GM21717 (cell line): ENCODE data around the gene AFAP1.

Source experiments
- ATAC-seq: cut with Tn5 transposase; IDR thresholded peaks from one replicate; pipeline ENCODE4 v1.9.1; 2021; ENCODE audit warnings: mild to moderate bottlenecking, moderate library complexity; ENCODE audit not compliant: unreplicated experiment

The AFAP1 gene

GRCh38 chr4:7847206-7847605 lies 92.5 kb downstream of the AFAP1 start:
- no peak for ATAC-seq

- no peak for ATAC-seq
Measured at GRCh38 chr4:7845493-7846128, 94.0 kb downstream of the AFAP1 start.

- no peak for ATAC-seq
Measured at GRCh38 chr4:7844594-7844991, 95.1 kb downstream of the AFAP1 start.

GRCh38 chr4:7843831-7844593 lies 95.6 kb downstream of the AFAP1 start:
- ATAC-seq = no peak

- ATAC-seq = no peak
Measured at GRCh38 chr4:7842384-7843279, 97.0 kb downstream of the AFAP1 start.

GRCh38 chr4:7841894-7842293 lies 97.8 kb downstream of the AFAP1 start:
- ATAC-seq = no peak

- no peak for ATAC-seq
Measured at GRCh38 chr4:7841071-7841470, 98.6 kb downstream of the AFAP1 start.

- no peak for ATAC-seq
Measured at GRCh38 chr4:7839856-7840255, 99.8 kb downstream of the AFAP1 start.

GRCh38 chr4:7838136-7838782 lies 101.4 kb downstream of the AFAP1 start:
- no peak for ATAC-seq

- ATAC-seq = no peak
Measured at GRCh38 chr4:7837597-7838135, 102.0 kb downstream of the AFAP1 start.

GRCh38 chr4:7831858-7832730 lies 107.6 kb downstream of the AFAP1 start:
- no peak for ATAC-seq

- no peak for ATAC-seq
Measured at GRCh38 chr4:7831330-7831729, 108.3 kb downstream of the AFAP1 start.

GRCh38 chr4:7830747-7831146 lies 108.9 kb downstream of the AFAP1 start:
- ATAC-seq = no peak

- no peak for ATAC-seq
Measured at GRCh38 chr4:7829652-7830580, 109.7 kb downstream of the AFAP1 start.

GRCh38 chr4:7828793-7829301 lies 110.8 kb downstream of the AFAP1 start:
- no peak for ATAC-seq

GRCh38 chr4:7828011-7828720 lies 111.5 kb downstream of the AFAP1 start:
- ATAC-seq = no peak

- ATAC-seq = no peak
Measured at GRCh38 chr4:7827566-7827965, 112.1 kb downstream of the AFAP1 start.

- no peak for ATAC-seq
Measured at GRCh38 chr4:7826909-7827306, 112.8 kb downstream of the AFAP1 start.
